Keratinocyte (primary cell): Measurements from ENCODE around the gene PRXL2B. TPM values are rescaled to one million over a fixed set of nuclear protein-coding genes. Genes with fewer than 3 reads are reported as not detected.
"Not testable (repeated sequence)": the region's sequence is repeated elsewhere in the genome, so short reads cannot be mapped to it uniquely, and the experiment has no call there.

ENCODE experiments used
- DNase-seq: peaks from one replicate; pipeline ENCODE4 v3.0.0-alpha.2; 2011; ENCODE audit warnings: low read depth, missing footprints, low spot score
- FAIRE-seq: peaks from 2 replicates; lab custom pipeline; 2011; peaks lifted over from hg19 to GRCh38; lab: Jason Lieb, UNC
- H2AFZ ChIP-seq: 2 replicates; pipeline ENCODE4 v1.6.0; 2012; ENCODE audit warnings: low read length, control low read depth, inconsistent platforms; ENCODE audit not compliant: control insufficient read depth
- H3K27ac ChIP-seq: 2 replicates; pipeline ENCODE4 v1.5.1; 2011; ENCODE audit warnings: low read length; ENCODE audit not compliant: control insufficient read depth, insufficient read depth
- H3K27me3 ChIP-seq: 3 replicates; pipeline ENCODE4 v1.6.0; 2011; ENCODE audit warnings: low read length; ENCODE audit not compliant: control insufficient read depth, insufficient read depth; ENCODE audit errors: extremely low read depth
- H3K36me3 ChIP-seq, 2 experiments: 2 replicates in 1 of 2; 3 replicates in 1 of 2; pipeline ENCODE4 v1.5.1; 2011; ENCODE audit warnings: low read length in 2 of 2, mild to moderate bottlenecking in 1 of 2; ENCODE audit not compliant: control insufficient read depth in 2 of 2, insufficient read depth in 2 of 2; ENCODE audit errors: extremely low read depth in 1 of 2
- H3K4me1 ChIP-seq: 3 replicates; pipeline ENCODE4 v1.5.1; 2011; ENCODE audit warnings: low read length; ENCODE audit not compliant: control insufficient read depth, insufficient read depth; ENCODE audit errors: extremely low read depth
- H3K4me2 ChIP-seq: 3 replicates; pipeline ENCODE4 v1.6.0; 2011; ENCODE audit warnings: low read depth, low read length; ENCODE audit not compliant: control insufficient read depth, insufficient read depth; ENCODE audit errors: extremely low read depth
- H3K4me3 ChIP-seq, 3 experiments: fragments of 200-600 bp in 1 of 3; sonication (generic) in 1 of 3; 2 replicates in 2 of 3; 3 replicates in 1 of 3; pipeline ENCODE4 v1.5.1; 2011 to 2016; ENCODE audit warnings: low read length in 3 of 3, mild to moderate bottlenecking in 3 of 3, control low read depth in 2 of 3, inconsistent platforms in 1 of 3, low read depth in 1 of 3, mixed read lengths in 1 of 3, mixed run types in 1 of 3, moderate library complexity in 1 of 3; ENCODE audit not compliant: control insufficient read depth in 2 of 3, insufficient read depth in 2 of 3; ENCODE audit errors: extremely low read depth in 1 of 3
- H3K79me2 ChIP-seq: 2 replicates; pipeline ENCODE4 v1.6.0; 2012; ENCODE audit warnings: low read length; ENCODE audit not compliant: control insufficient read depth, insufficient read depth
- H3K9ac ChIP-seq: 3 replicates; pipeline ENCODE4 v1.6.0; 2011; ENCODE audit warnings: low read length; ENCODE audit not compliant: control insufficient read depth, insufficient read depth; ENCODE audit errors: extremely low read depth
- H3K9me1 ChIP-seq: 3 replicates; pipeline ENCODE4 v1.6.0; 2011; ENCODE audit warnings: low read length; ENCODE audit not compliant: control insufficient read depth, insufficient read depth; ENCODE audit errors: extremely low read depth
- H3K9me3 ChIP-seq: 2 replicates; pipeline ENCODE4 v1.5.1; 2012; ENCODE audit warnings: low read depth, low read length; ENCODE audit not compliant: control insufficient read depth
- H4K20me1 ChIP-seq: 3 replicates; pipeline ENCODE4 v1.6.0; 2011; ENCODE audit warnings: low read length; ENCODE audit not compliant: control insufficient read depth, insufficient read depth; ENCODE audit errors: extremely low read depth
- CTCF ChIP-seq, 3 experiments: IDR thresholded peaks in 1 of 3; conservative IDR thresholded peaks in 1 of 3; optimal IDR thresholded peaks in 1 of 3; 2 replicates in 2 of 3; 3 replicates in 1 of 3; pipeline versions ENCODE3 to v1.5.1; 2011; ENCODE audit warnings: low read length in 3 of 3, mild to moderate bottlenecking in 3 of 3, moderate library complexity in 2 of 3, control low read depth in 1 of 3, inconsistent platforms in 1 of 3; ENCODE audit not compliant: insufficient read depth in 2 of 3; ENCODE audit errors: extremely low read depth in 1 of 3
- EZH2 ChIP-seq: IDR thresholded peaks from one replicate; pipeline ENCODE4 v1.6.1; 2012; ENCODE audit warnings: inconsistent platforms, mild to moderate bottlenecking, low read length, moderate library complexity
- dilution Hi-C: fragments of 300-500 bp; cut with MboI; formaldehyde crosslinking; loops from one replicate; pipeline ENCODE4 v1.7.0; 2020; ENCODE audit warnings: low sequenced_read_pairs; ENCODE audit not compliant: extremely low pct_ligation_motif_present
- polyA plus RNA-seq, 5 experiments: library from polyadenylated mRNA; depleted of rRNA in 3 of 5; stranded (reverse) in 3 of 5; stranded (forward) in 1 of 5; unstranded in 1 of 5; fragments of >200 nt; gene quantifications; 1 replicate in 1 of 5; 2 replicates in 3 of 5; 3 replicates in 1 of 5; pipeline versions ENCODE4 v1.2.1 to v1.2.3, GENCODE V29; 2011 to 2012; ENCODE audit warnings: missing spikeins in 2 of 5, low read depth in 1 of 5, low replicate concordance in 1 of 5

The PRXL2B gene
- polyA plus RNA-seq, 1 donor (not counting 4 experiments of a cell fraction or from before 2014, with no cell fraction given) = 11.4 TPM

DNA sequence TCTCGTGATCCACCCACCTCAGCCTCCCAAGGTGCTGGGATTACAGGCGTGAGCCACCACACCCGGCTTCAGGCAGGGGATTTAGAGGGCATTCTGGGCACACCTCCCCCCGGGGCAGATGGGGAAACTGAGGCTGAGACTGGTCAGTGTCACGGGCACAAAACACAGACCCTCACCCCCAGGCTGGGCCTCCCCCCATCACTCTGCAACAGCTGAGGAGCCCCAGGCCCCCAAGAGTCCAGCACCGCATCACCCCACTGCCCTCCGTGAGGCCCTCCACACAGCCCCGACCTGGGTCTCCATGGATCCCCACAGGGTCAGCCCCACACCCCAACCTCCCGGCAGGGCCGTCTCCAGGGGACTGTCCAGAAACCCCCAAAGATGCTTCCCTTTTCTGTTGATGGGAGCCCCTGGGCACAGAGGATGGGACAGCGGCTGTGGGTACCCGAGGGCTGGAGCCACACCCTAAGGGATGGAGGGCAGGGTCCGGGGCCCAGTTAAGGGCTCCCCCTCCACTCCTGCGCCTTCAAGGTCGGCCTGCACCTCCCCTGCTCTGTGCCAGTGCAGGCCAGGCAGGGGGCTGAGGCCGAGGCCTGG is 19.4 kb upstream of the PRXL2B start:
- FAIRE-seq (no peak), DNase-seq (no peak)
- H3K79me2 ChIP-seq = no peaks in the 10 kb centered on the region
- no peaks in the 10 kb centered on the region for H3K4me1 ChIP-seq
- H3K27me3 ChIP-seq = peaks cover 26% of the 10 kb centered on the region
- no peak overlapping the region for H3K27ac ChIP-seq
- no peak overlapping the region for H2AFZ ChIP-seq
- dilution Hi-C loops = no loop called here
- no peaks in the 10 kb centered on the region for H4K20me1 ChIP-seq
- H3K9ac ChIP-seq = no peak overlapping the region
- H3K9me1 ChIP-seq = no peaks in the 10 kb centered on the region
- TF ChIP-seq CTCF (optimal IDR thresholded peaks at IDR 0.05 in 1 of 3, IDR thresholded peaks at IDR 0.05 in 1 of 3, conservative IDR thresholded peaks at IDR 0.05 in 1 of 3; ENCODE audit: extremely low read depth in 1 of 3, insufficient read depth in 2 of 3, low read length in 3 of 3) = no peak
- no peak for TF ChIP-seq EZH2
- no peaks in the 10 kb centered on the region for H3K36me3 ChIP-seq
- no peaks in the 10 kb centered on the region for H3K9me3 ChIP-seq
- no peak overlapping the region for H3K4me3 ChIP-seq
- H3K4me2 ChIP-seq = no peak overlapping the region

- H3K4me2 ChIP-seq, H3K4me3 ChIP-seq, H3K9ac ChIP-seq, H3K27ac ChIP-seq, H2AFZ ChIP-seq, H4K20me1 ChIP-seq, dilution Hi-C loops, H3K4me1 ChIP-seq, H3K9me1 ChIP-seq, H3K36me3 ChIP-seq, FAIRE-seq, DNase-seq, H3K79me2 ChIP-seq, H3K9me3 ChIP-seq: not testable (repeated sequence)
- peaks cover 26% of the 10 kb centered on the region for H3K27me3 ChIP-seq
Observed at GRCh38 chr1:2568187-2568816, 18.3 kb upstream of the PRXL2B start.
